Mesendoderm (in vitro differentiated cells): ENCODE measurements around the gene XCL2.

ENCODE experiments used
- DNase-seq: peaks from one replicate; pipeline ENCODE4 v3.0.0; 2013
- H2AK5ac ChIP-seq: 2 replicates; pipeline ENCODE4 v1.6.1; 2013; ENCODE audit warnings: low read length, inconsistent platforms
- H2BK120ac ChIP-seq: 2 replicates; pipeline ENCODE4 v1.6.1; 2013; ENCODE audit warnings: low read depth, mild to moderate bottlenecking, low read length, moderate library complexity, mixed read lengths
- H2BK15ac ChIP-seq: replicated peaks from 2 replicates; pipeline ENCODE4 v1.6.1; 2013; ENCODE audit warnings: low read depth, mild to moderate bottlenecking, moderate library complexity
- H2BK5ac ChIP-seq: 2 replicates; pipeline ENCODE4 v1.6.1; 2013; ENCODE audit warnings: low read length, inconsistent platforms
- H3K18ac ChIP-seq: 2 replicates; pipeline ENCODE4 v1.6.1; 2013; ENCODE audit warnings: mild to moderate bottlenecking, low read length, mixed read lengths
- H3K23ac ChIP-seq: one replicate; pipeline ENCODE4 v1.6.1; 2013; ENCODE audit warnings: low read length
- H3K27ac ChIP-seq: 2 replicates; pipeline ENCODE4 v1.5.1; 2013; ENCODE audit warnings: low read depth, mild to moderate bottlenecking, inconsistent platforms, low read length, moderate library complexity
- H3K27me3 ChIP-seq: 2 replicates; pipeline ENCODE4 v1.6.1; 2013; ENCODE audit warnings: low read length, control low read depth, mild to moderate bottlenecking, inconsistent platforms; ENCODE audit not compliant: insufficient read depth, poor library complexity
- H3K36me3 ChIP-seq: 2 replicates; pipeline ENCODE4 v1.6.1; 2013; ENCODE audit warnings: low read length, inconsistent platforms; ENCODE audit not compliant: control insufficient read depth, insufficient read depth
- H3K4ac ChIP-seq: one replicate; pipeline ENCODE4 v1.6.1; 2013; ENCODE audit warnings: low read depth, mild to moderate bottlenecking, low read length, moderate library complexity
- H3K4me1 ChIP-seq: 2 replicates; pipeline ENCODE4 v1.6.1; 2013; ENCODE audit warnings: low read depth, low read length, inconsistent platforms; ENCODE audit not compliant: control insufficient read depth
- H3K4me2 ChIP-seq: 2 replicates; pipeline ENCODE4 v1.6.1; 2013; ENCODE audit warnings: low read length
- H3K4me3 ChIP-seq: 2 replicates; pipeline ENCODE4 v1.5.1; 2013; ENCODE audit warnings: mild to moderate bottlenecking, low read length
- H3K56ac ChIP-seq: one replicate; pipeline ENCODE4 v1.6.1; 2013; ENCODE audit warnings: low read length
- H3K79me1 ChIP-seq: 2 replicates; pipeline ENCODE4 v1.6.1; 2013; ENCODE audit warnings: low read length, inconsistent platforms
- H3K79me2 ChIP-seq: 2 replicates; pipeline ENCODE4 v1.6.1; 2013; ENCODE audit warnings: mild to moderate bottlenecking, low read length; ENCODE audit not compliant: control insufficient read depth, insufficient read depth
- H3K9ac ChIP-seq: 2 replicates; pipeline ENCODE4 v1.6.1; 2013; ENCODE audit warnings: low read length, inconsistent platforms
- H4K5ac ChIP-seq: one replicate; pipeline ENCODE4 v1.6.1; 2013; ENCODE audit warnings: low read length
- H4K8ac ChIP-seq: one replicate; pipeline ENCODE4 v1.6.1; 2013; ENCODE audit warnings: low read depth, mild to moderate bottlenecking, control low read depth, low read length, moderate library complexity
- WGBS: extraction: QIAGEN DNeasy Blood & Tissue Kit; methylation state at CpG from one replicate; pipeline ENCODE4 v1.1.7; 2013; ENCODE audit warnings: low lambda C conversion rate, missing lambda C conversion rate; ENCODE audit not compliant: insufficient coverage; ENCODE audit errors: extremely low coverage; 5-methylcytosine and 5-hydroxymethylcytosine counted together

The XCL2 gene

GRCh38 chr1:168506204-168506819 lies 37.5 kb downstream of the XCL2 start:
- H3K56ac ChIP-seq: no peak overlapping the region
- no peak overlapping the region for H3K27ac ChIP-seq
- H3K4ac ChIP-seq: no peak overlapping the region
- H3K9ac ChIP-seq: no peak overlapping the region
- no peak overlapping the region for H3K4me2 ChIP-seq
- no peaks in the 10 kb centered on the region for H3K27me3 ChIP-seq
- no peaks in the 10 kb centered on the region for H3K36me3 ChIP-seq
- H3K79me2 ChIP-seq: no peaks in the 10 kb centered on the region
- no peaks in the 10 kb centered on the region for H3K4me1 ChIP-seq
- no peak overlapping the region for H2AK5ac ChIP-seq
- H2BK120ac ChIP-seq: no peak overlapping the region
- H3K79me1 ChIP-seq: no peaks in the 10 kb centered on the region
- no CpG with 5 or more reads among the region's 6 CpGs for WGBS
- no peak for DNase-seq
- no peak overlapping the region for H4K8ac ChIP-seq
- H2BK15ac ChIP-seq: no peak overlapping the region
- no peak overlapping the region for H3K23ac ChIP-seq
- no peak overlapping the region for H3K18ac ChIP-seq
- H2BK5ac ChIP-seq: no peak overlapping the region
- H3K4me3 ChIP-seq: no peak overlapping the region
- no peak overlapping the region for H4K5ac ChIP-seq

DNA sequence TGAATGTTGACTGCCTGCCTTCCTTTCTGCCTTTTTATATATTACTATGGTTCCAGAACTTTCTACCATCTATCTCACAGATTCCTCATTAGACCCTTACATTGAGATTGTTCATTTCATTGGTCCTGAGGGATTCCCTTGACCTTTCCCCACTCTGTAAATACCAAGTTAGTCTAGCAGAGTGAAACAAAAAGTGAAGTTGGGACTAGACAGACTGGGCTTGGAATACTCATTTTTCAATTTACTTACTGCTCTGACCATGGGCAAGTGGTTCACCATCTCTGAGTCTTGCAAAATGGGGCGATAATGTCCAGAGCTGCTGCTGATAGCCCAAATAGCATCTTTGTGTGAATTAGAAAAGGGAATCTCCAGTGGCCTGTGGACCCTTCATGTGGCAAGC lies 38.8 kb downstream of the XCL2 start:
- H3K4ac ChIP-seq: no peak overlapping the region
- H3K23ac ChIP-seq: no peak overlapping the region
- no peak for DNase-seq
- no peak overlapping the region for H2BK15ac ChIP-seq
- no CpG with 5 or more reads among the region's 1 CpG for WGBS
- no peak overlapping the region for H3K9ac ChIP-seq
- no peak overlapping the region for H3K56ac ChIP-seq
- H3K27ac ChIP-seq: no peak overlapping the region
- H2BK5ac ChIP-seq: no peak overlapping the region
- no peaks in the 10 kb centered on the region for H3K27me3 ChIP-seq
- no peak overlapping the region for H4K5ac ChIP-seq
- H3K4me3 ChIP-seq: no peak overlapping the region
- H2BK120ac ChIP-seq: no peak overlapping the region
- H4K8ac ChIP-seq: no peak overlapping the region
- H2AK5ac ChIP-seq: no peak overlapping the region
- no peak overlapping the region for H3K4me2 ChIP-seq
- H3K4me1 ChIP-seq: no peaks in the 10 kb centered on the region
- H3K36me3 ChIP-seq: no peaks in the 10 kb centered on the region
- no peaks in the 10 kb centered on the region for H3K79me2 ChIP-seq
- no peak overlapping the region for H3K18ac ChIP-seq
- H3K79me1 ChIP-seq: no peaks in the 10 kb centered on the region

DNA sequence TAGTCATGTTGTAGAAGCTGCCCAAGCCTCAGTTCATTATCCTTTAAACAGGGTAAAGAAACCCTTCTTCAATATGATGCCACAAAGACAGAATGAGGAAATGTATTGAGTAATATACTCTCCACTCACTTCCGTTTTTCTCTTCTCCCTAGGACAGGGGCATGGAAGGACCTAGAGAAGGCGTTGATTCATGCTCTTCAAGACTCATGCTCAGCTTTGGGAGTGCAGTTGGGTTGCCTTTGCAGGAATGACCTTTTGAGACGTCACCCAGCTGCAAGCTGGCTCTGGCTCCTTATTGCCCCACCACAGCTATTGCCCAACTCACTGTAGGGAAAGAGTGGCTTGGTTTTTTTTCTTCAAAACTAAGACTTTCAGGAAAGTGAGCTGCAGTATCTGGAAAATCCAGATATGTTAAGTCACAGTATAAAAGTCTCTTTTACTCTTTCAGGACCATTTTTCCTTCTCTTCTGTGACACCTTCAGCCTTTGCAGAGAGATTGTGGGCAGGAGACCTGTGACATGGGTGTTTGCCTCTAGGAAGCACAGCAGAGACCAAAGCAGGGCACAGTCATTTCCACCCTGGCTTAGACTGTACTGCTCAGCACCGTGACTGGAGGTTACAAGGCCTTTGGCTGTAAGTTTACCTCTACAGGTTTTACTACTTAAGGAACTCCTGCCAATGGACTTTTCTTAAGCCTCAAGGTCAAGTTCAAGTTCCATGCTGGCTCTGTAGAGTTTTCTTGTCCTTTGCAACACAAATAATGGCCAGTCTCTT lies 39.5 kb downstream of the XCL2 start:
- DNase-seq: no peak
- no peak overlapping the region for H2AK5ac ChIP-seq
- no peak overlapping the region for H3K4me2 ChIP-seq
- no CpG with 5 or more reads among the region's 4 CpGs for WGBS
- no peaks in the 10 kb centered on the region for H3K79me2 ChIP-seq
- no peaks in the 10 kb centered on the region for H3K36me3 ChIP-seq
- no peak overlapping the region for H4K8ac ChIP-seq
- H3K27ac ChIP-seq: no peak overlapping the region
- H4K5ac ChIP-seq: no peak overlapping the region
- no peak overlapping the region for H2BK5ac ChIP-seq
- H3K79me1 ChIP-seq: no peaks in the 10 kb centered on the region
- H3K9ac ChIP-seq: no peak overlapping the region
- H3K23ac ChIP-seq: no peak overlapping the region
- H3K18ac ChIP-seq: no peak overlapping the region
- no peak overlapping the region for H3K4ac ChIP-seq
- H3K56ac ChIP-seq: no peak overlapping the region
- no peaks in the 10 kb centered on the region for H3K4me1 ChIP-seq
- H3K27me3 ChIP-seq: no peaks in the 10 kb centered on the region
- no peak overlapping the region for H2BK15ac ChIP-seq
- no peak overlapping the region for H2BK120ac ChIP-seq
- no peak overlapping the region for H3K4me3 ChIP-seq

- Histone ChIP-seq H3K4me1 (no peaks in the 10 kb centered on the region), H3K79me2 (no peaks in the 10 kb centered on the region), H4K5ac (no peak overlapping the region), H2AK5ac (no peak overlapping the region), H2BK5ac (no peak overlapping the region), H3K23ac (no peak overlapping the region), H3K9ac (no peak overlapping the region), H3K27me3 (no peaks in the 10 kb centered on the region), H3K36me3 (no peaks in the 10 kb centered on the region), H4K8ac (no peak overlapping the region), H3K4me3 (no peak overlapping the region), H3K4ac (no peak overlapping the region), H3K79me1 (no peaks in the 10 kb centered on the region), H3K4me2 (no peak overlapping the region), H2BK15ac (no peak overlapping the region), H3K56ac (no peak overlapping the region), H3K27ac (no peak overlapping the region), H2BK120ac (no peak overlapping the region), H3K18ac (no peak overlapping the region)
- WGBS: no CpG with 5 or more reads among the region's 2 CpGs
- DNase-seq: no peak
These were observed 44.1 kb downstream of the XCL2 start for GRCh38 chr1:168499688-168500049.

DNA sequence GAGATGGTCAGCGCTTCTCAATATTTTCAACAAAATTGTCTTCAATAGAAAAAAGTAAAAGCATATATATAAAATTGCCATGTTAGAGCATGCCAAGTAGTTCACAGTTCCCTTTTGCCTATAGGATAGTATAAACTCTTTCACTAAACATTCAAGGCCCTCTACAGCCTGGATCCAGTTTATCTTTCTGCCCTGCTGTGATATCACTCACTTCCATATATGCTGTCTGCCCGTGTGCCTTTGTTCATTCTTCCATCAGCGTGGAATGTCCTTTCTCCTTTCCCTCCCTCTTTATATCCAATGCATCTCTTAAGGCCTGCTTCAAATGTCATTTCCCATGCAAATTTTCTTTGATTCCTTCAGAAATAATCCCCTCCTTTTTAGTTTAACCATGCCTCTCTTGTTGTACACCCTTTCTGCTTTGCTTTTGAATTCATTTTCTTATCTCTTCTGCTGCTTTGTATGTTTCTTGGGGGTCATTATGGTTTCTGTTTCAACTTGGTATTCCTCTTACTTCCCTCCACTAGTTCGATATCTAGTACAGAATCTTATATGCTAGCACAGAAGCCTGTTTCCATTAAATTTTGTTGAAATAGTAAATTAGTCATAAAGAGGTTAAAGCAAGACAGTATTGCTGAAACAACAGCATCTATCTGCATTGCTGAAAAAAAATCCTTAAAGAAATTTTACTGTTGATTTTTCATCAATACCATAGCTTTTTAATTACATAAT lies 44.7 kb downstream of the XCL2 start:
- no peak for DNase-seq
- no peak overlapping the region for H2AK5ac ChIP-seq
- no peaks in the 10 kb centered on the region for H3K79me2 ChIP-seq
- H4K8ac ChIP-seq: no peak overlapping the region
- no peaks in the 10 kb centered on the region for H3K4me1 ChIP-seq
- H3K18ac ChIP-seq: no peak overlapping the region
- no peak overlapping the region for H2BK5ac ChIP-seq
- no CpG with 5 or more reads among the region's 4 CpGs for WGBS
- H3K23ac ChIP-seq: no peak overlapping the region
- H3K4ac ChIP-seq: no peak overlapping the region
- H3K27ac ChIP-seq: no peak overlapping the region
- no peaks in the 10 kb centered on the region for H3K27me3 ChIP-seq
- H3K79me1 ChIP-seq: no peaks in the 10 kb centered on the region
- no peak overlapping the region for H3K4me2 ChIP-seq
- H4K5ac ChIP-seq: no peak overlapping the region
- no peak overlapping the region for H3K9ac ChIP-seq
- H3K36me3 ChIP-seq: no peaks in the 10 kb centered on the region
- H3K4me3 ChIP-seq: no peak overlapping the region
- H2BK15ac ChIP-seq: no peak overlapping the region
- H2BK120ac ChIP-seq: no peak overlapping the region
- no peak overlapping the region for H3K56ac ChIP-seq
